ENCODE data around the gene ALG3.

- peak in 1 of 2 donors; percentile 46 for TF ChIP-seq POLR2A (IDR thresholded peaks at IDR 0.05)
- TF ChIP-seq CTCF (IDR thresholded peaks at IDR 0.05) = peak in 10 of 12 donors; percentile 18 to 71 (median 48)
Measured at GRCh38 chr3:184249412-184250166, 827 bp upstream of the ALG3 start, which contains the start of gene EEF1AKMT4.
